GM12878 (cell line): Measurements from ENCODE around the gene ATP2A2. TPM values are rescaled to one million over a fixed set of nuclear protein-coding genes. Genes with fewer than 3 reads are reported as not detected.

Experiments
- ATAC-seq: fragments of 200-7000 bp; cut with Tn5 transposase; 3 replicates; pipeline ENCODE4 v1.9.1; 2020; ENCODE audit warnings: mild to moderate bottlenecking, moderate library complexity
- BruUV-seq: library from RNA; stranded (reverse); fragments of 400-500 nt; replicated peaks from 2 replicates; lab custom pipeline; 2021; lab: Mats Ljungman, UMichigan
- CTCF ChIA-PET: fragments of 300-600 bp; sonication (Branson Sonifier 250); formaldehyde crosslinking; extraction: SDS; loops from one replicate; lab custom pipeline; 2021; ENCODE audit warnings: inconsistent platforms; lab: Yijun Ruan, JAX
- POLR2A ChIA-PET: fragments of 350-600 bp; formaldehyde crosslinking; extraction: SDS; loops from one replicate; lab custom pipeline; 2021; ENCODE audit warnings: inconsistent platforms; lab: Charles Lee
- RAD21 ChIA-PET: fragments of 300-600 bp; sonication (Branson Sonifier 250); formaldehyde crosslinking; loops from one replicate; lab custom pipeline; 2023; ENCODE audit warnings: antibody characterized with exemption; ENCODE audit not compliant: unreplicated experiment; lab: Charles Lee
- SMC1A ChIA-PET: fragments of 300-600 bp; sonication (Branson Sonifier 250); formaldehyde crosslinking; loops from one replicate; lab custom pipeline; 2023; ENCODE audit not compliant: unreplicated experiment, uncharacterized antibody; lab: Charles Lee
- DNase-seq: peaks from one replicate; pipeline ENCODE4 v3.0.0-alpha.2; 2011; ENCODE audit warnings: low read depth, low spot score
- FAIRE-seq: peaks from 3 replicates; lab custom pipeline; 2011; peaks lifted over from hg19 to GRCh38; lab: Jason Lieb, UNC
- H2AFZ ChIP-seq: 2 replicates; pipeline ENCODE4 v1.6.0; 2011; ENCODE audit warnings: low read depth, low read length, control low read depth; ENCODE audit not compliant: control insufficient read depth
- H3K27ac ChIP-seq: 2 replicates; pipeline ENCODE4 v1.5.1; 2011; ENCODE audit warnings: control low read depth; ENCODE audit not compliant: control insufficient read depth, insufficient read depth
- H3K27me3 ChIP-seq, 2 experiments: replicated peaks in 1 of 2; 2 replicates each; pipeline versions ENCODE4 v1.6.0 to v1.6.1; 2011; ENCODE audit warnings: low read length in 1 of 2; ENCODE audit not compliant: control insufficient read depth in 2 of 2, insufficient read depth in 2 of 2
- H3K36me3 ChIP-seq, 2 experiments: 2 replicates each; pipeline ENCODE4 v1.5.1; 2011; ENCODE audit warnings: low read length in 1 of 2; ENCODE audit not compliant: control insufficient read depth in 2 of 2, insufficient read depth in 2 of 2
- H3K4me1 ChIP-seq: 2 replicates; pipeline ENCODE4 v1.6.1; 2011; ENCODE audit warnings: mild to moderate bottlenecking, low read length, moderate library complexity, mixed read lengths; ENCODE audit not compliant: control insufficient read depth, insufficient read depth
- H3K4me2 ChIP-seq: 2 replicates; pipeline ENCODE4 v1.6.0; 2011; ENCODE audit warnings: control low read depth; ENCODE audit not compliant: control insufficient read depth, insufficient read depth
- H3K4me3 ChIP-seq: fragments of 200-600 bp; sonication (generic); 2 replicates; pipeline ENCODE4 v1.5.1; 2016
- H3K79me2 ChIP-seq: 2 replicates; pipeline ENCODE4 v1.6.0; 2011; ENCODE audit warnings: low read length; ENCODE audit not compliant: control insufficient read depth, insufficient read depth
- H3K9ac ChIP-seq: 2 replicates; pipeline ENCODE4 v1.8.0; 2011; ENCODE audit warnings: low read length, control low read depth, mixed read lengths; ENCODE audit not compliant: control insufficient read depth, insufficient read depth
- H3K9me3 ChIP-seq: replicated peaks from 3 replicates; pipeline ENCODE4 v1.5.1; 2011; ENCODE audit warnings: mild to moderate bottlenecking, low read length; ENCODE audit not compliant: control insufficient read depth, insufficient read depth
- H4K20me1 ChIP-seq: 2 replicates; pipeline ENCODE4 v1.6.0; 2011; ENCODE audit not compliant: control insufficient read depth, insufficient read depth
- BCL11A ChIP-seq: IDR thresholded peaks from 2 replicates; pipeline ENCODE4 v1.6.1; 2011; ENCODE audit warnings: low read depth, low read length
- GATAD2B ChIP-seq: fragments of 450-650 bp; conservative IDR thresholded peaks from 2 replicates; pipeline ENCODE4 v1.6.1; 2017; ENCODE audit warnings: low read depth, mild to moderate bottlenecking, moderate library complexity
- JUND ChIP-seq: IDR thresholded peaks from 2 replicates; pipeline ENCODE4 v1.6.1; 2012; ENCODE audit warnings: low read depth, mild to moderate bottlenecking, low read length, improper control_type of control experiment, moderate library complexity
- MEF2B ChIP-seq: fragments of 450-650 bp; IDR thresholded peaks from 2 replicates; pipeline ENCODE4 v1.6.1; 2018; ENCODE audit warnings: mild to moderate bottlenecking, moderate library complexity; ENCODE audit not compliant: partially characterized antibody, poor library complexity, severe bottlenecking
- NR2C2 ChIP-seq: IDR thresholded peaks from 2 replicates; pipeline ENCODE4 v1.6.1; 2011; ENCODE audit warnings: borderline replicate concordance, low read depth; ENCODE audit not compliant: control insufficient read depth, insufficient read length
- POLR2AphosphoS5 ChIP-seq: IDR thresholded peaks from 2 replicates; pipeline ENCODE4 v1.6.1; 2011; ENCODE audit warnings: mild to moderate bottlenecking, low read length, inconsistent platforms
- POU2F2 ChIP-seq: IDR thresholded peaks from 3 replicates; pipeline ENCODE4 v1.6.1; 2011; ENCODE audit warnings: low read depth, mild to moderate bottlenecking, low read length, borderline replicate concordance
- RAD21 ChIP-seq: IDR thresholded peaks from 2 replicates; pipeline ENCODE4 v1.6.1; 2011; ENCODE audit warnings: mild to moderate bottlenecking, low read depth, low read length, moderate library complexity; ENCODE audit not compliant: insufficient read depth
- SP1 ChIP-seq: IDR thresholded peaks from one replicate; pipeline ENCODE4 v1.6.1; 2011; ENCODE audit warnings: low read depth, low read length
- SPI1 ChIP-seq: IDR thresholded peaks from 2 replicates; pipeline ENCODE4 v1.6.1; 2011; ENCODE audit warnings: low read depth, mild to moderate bottlenecking, low read length, moderate library complexity, borderline replicate concordance; ENCODE audit not compliant: insufficient read depth
- SREBF1 ChIP-seq: IDR thresholded peaks from 2 replicates; pipeline ENCODE4 v1.6.1; 2012; ENCODE audit warnings: mild to moderate bottlenecking, low read length
- STAT1 ChIP-seq: fragments of 450-650 bp; conservative IDR thresholded peaks from 2 replicates; pipeline ENCODE4 v1.6.1; 2014; ENCODE audit warnings: antibody characterized with exemption, mild to moderate bottlenecking
- TCF7 ChIP-seq: IDR thresholded peaks from 2 replicates; pipeline ENCODE4 v1.6.1; 2014; ENCODE audit warnings: antibody characterized with exemption, borderline replicate concordance
- YY1 ChIP-seq: IDR thresholded peaks from 2 replicates; pipeline ENCODE4 v1.6.1; 2011; ENCODE audit warnings: low read depth, mild to moderate bottlenecking, low read length
- ZNF274 ChIP-seq: IDR thresholded peaks from one replicate; pipeline ENCODE4 v1.8.0; 2011; ENCODE audit not compliant: insufficient read length, insufficient read depth
- WGBS: methylation state at CpG from one replicate; pipeline ENCODE4 v1.1.6; 2016; ENCODE audit warnings: low lambda C conversion rate; ENCODE audit not compliant: insufficient replicate concordance, insufficient coverage; ENCODE audit errors: missing lambda C conversion rate; 5-methylcytosine and 5-hydroxymethylcytosine counted together
- in situ Hi-C: fragments of 300-500 bp; cut with MboI; formaldehyde crosslinking; loops from 9 replicates; pipeline ENCODE4 v1.14.3; 2018; ENCODE audit warnings: mixed read lengths
- intact Hi-C: fragments of 100-400 bp; cut with micrococcal nuclease; formaldehyde crosslinking; loops from one replicate; pipeline ENCODE4 v1.14.2; 2022; ENCODE audit not compliant: unreplicated experiment
- polyA plus RNA-seq, 11 experiments: library from polyadenylated mRNA; depleted of rRNA in 4 of 11; unstranded in 6 of 11; stranded (reverse) in 5 of 11; fragments of >200 nt; fragmentation: Nextera tagmentation in 4 of 11; fragmentation: Illumina TruSeq in 1 of 11; extraction: Ambion mirVana in 4 of 11; extraction: Trizol in 1 of 11; gene quantifications; 1 replicate in 1 of 11; 2 replicates in 10 of 11; pipeline versions ENCODE4 v1.2.1 to v1.2.3, GENCODE V29; 2011 to 2016; ENCODE audit warnings: inconsistent platforms in 2 of 11, missing spikeins in 2 of 11, low read depth in 1 of 11
- total RNA-seq, 4 experiments: library from RNA; depleted of rRNA in 3 of 4; stranded (reverse); fragments of >200 nt in 3 of 4; fragmentation: Illumina TruSeq in 1 of 4; extraction: Trizol in 1 of 4; gene quantifications; 2 replicates each; pipeline versions ENCODE4 v1.2.1 to v1.2.3, GENCODE V29; 2013 to 2021
- TF ChIP-seq, protein P1 (sequence below), 3 experiments: IDR thresholded peaks in 2 of 3; conservative IDR thresholded peaks in 1 of 3; 2 replicates each; pipeline ENCODE4 v1.5.1; 2011; ENCODE audit warnings: low read depth in 3 of 3, low read length in 3 of 3, mild to moderate bottlenecking in 3 of 3, control low read depth in 2 of 3, moderate library complexity in 2 of 3, inconsistent platforms in 1 of 3, mixed read lengths in 1 of 3; ENCODE audit not compliant: control insufficient read depth in 2 of 3, insufficient read depth in 1 of 3; ENCODE audit errors: extremely low read depth in 1 of 3
- TF ChIP-seq, protein P2 (sequence below): IDR thresholded peaks from 2 replicates; pipeline ENCODE4 v1.6.1; 2012; ENCODE audit warnings: low read depth, low read length, improper control_type of control experiment
- TF ChIP-seq, protein P3 (sequence below): fragments of 450-650 bp; formaldehyde crosslinking; IDR thresholded peaks from 2 replicates; pipeline ENCODE4 v1.4.0; 2020; ENCODE audit warnings: mild to moderate bottlenecking, moderate library complexity

The ATP2A2 gene
- total and polyA plus RNA-seq, 10 of the 15 experiments (the other 5 are each of a cell fraction or from before 2014, with no cell fraction given), result 3.7 to 133 (median 34.4) TPM

GRCh38 chr12:110338754-110339153 lies 57.7 kb downstream of the ATP2A2 start:
- Histone ChIP-seq H3K4me2 (no peak overlapping the region), H3K27me3 (no peaks in the 10 kb centered on the region), H3K36me3 (peaks cover 56 to 69% of the 10 kb centered on the region in 2 experiments), H3K9ac (no peak overlapping the region), H3K27ac (no peak overlapping the region), H3K9me3 (no peaks in the 10 kb centered on the region), H2AFZ (no peak overlapping the region), H4K20me1 (no peaks in the 10 kb centered on the region), H3K4me1 (0 out of 2 replicates have a peak, but pooled peaks cover 4% of the 10 kb centered on the region), H3K79me2 (no peaks in the 10 kb centered on the region), H3K4me3 (no peak overlapping the region)
- ChIA-PET POLR2A (interaction anchor here (1.2 kb wide), 1 partner anchor 63 kb away, joined by 3 read pairs; no protein-coding TSS in a partner anchor), CTCF (interaction anchor here (0.7 kb wide), 1 partner anchor 8 kb away, joined by 3 read pairs; no protein-coding TSS in a partner anchor), RAD21 (interaction anchor here (1.0 kb wide), 1 partner anchor 57 kb away, joined by 3 read pairs; no protein-coding TSS in a partner anchor), SMC1A (interaction anchor here (1.3 to 1.6 kb wide), 4 partner anchors 10 to 117 kb away, joined by 4 read pairs; no protein-coding TSS in a partner anchor)
- in situ Hi-C loops, result no loop called here
- WGBS, result 14% methylated on average over 3 of the region's 3 CpGs
- intact Hi-C loops, result no loop called here
- ATAC-seq (peak; percentile 77), DNase-seq (no peak), FAIRE-seq (no peak)
- TF ChIP-seq, protein P1, sequence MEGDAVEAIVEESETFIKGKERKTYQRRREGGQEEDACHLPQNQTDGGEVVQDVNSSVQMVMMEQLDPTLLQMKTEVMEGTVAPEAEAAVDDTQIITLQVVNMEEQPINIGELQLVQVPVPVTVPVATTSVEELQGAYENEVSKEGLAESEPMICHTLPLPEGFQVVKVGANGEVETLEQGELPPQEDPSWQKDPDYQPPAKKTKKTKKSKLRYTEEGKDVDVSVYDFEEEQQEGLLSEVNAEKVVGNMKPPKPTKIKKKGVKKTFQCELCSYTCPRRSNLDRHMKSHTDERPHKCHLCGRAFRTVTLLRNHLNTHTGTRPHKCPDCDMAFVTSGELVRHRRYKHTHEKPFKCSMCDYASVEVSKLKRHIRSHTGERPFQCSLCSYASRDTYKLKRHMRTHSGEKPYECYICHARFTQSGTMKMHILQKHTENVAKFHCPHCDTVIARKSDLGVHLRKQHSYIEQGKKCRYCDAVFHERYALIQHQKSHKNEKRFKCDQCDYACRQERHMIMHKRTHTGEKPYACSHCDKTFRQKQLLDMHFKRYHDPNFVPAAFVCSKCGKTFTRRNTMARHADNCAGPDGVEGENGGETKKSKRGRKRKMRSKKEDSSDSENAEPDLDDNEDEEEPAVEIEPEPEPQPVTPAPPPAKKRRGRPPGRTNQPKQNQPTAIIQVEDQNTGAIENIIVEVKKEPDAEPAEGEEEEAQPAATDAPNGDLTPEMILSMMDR (IDR thresholded peaks at IDR 0.05 in 2 of 3, conservative IDR thresholded peaks at IDR 0.05 in 1 of 3; ENCODE audit: control insufficient read depth in 2 of 3, extremely low read depth in 1 of 3, insufficient read depth in 1 of 3, low read depth in 3 of 3, low read length in 3 of 3), result peak in 2 of 3 experiments; percentile 12 to 26; a peak in 3 of 6 replicates
- TF ChIP-seq JUND, result no peak
- TF ChIP-seq BCL11A, result no peak
- 0 out of 2 replicates have a peak, but pooled peaks have one; percentile 45 for TF ChIP-seq YY1
- no peak for TF ChIP-seq TCF7
- peak; percentile 48; the same call in 1 of the 2 replicates for TF ChIP-seq SPI1
- peak; percentile 67 for TF ChIP-seq MEF2B
- no peak for TF ChIP-seq GATAD2B
- TF ChIP-seq SREBF1, result no peak
- TF ChIP-seq, protein P2, sequence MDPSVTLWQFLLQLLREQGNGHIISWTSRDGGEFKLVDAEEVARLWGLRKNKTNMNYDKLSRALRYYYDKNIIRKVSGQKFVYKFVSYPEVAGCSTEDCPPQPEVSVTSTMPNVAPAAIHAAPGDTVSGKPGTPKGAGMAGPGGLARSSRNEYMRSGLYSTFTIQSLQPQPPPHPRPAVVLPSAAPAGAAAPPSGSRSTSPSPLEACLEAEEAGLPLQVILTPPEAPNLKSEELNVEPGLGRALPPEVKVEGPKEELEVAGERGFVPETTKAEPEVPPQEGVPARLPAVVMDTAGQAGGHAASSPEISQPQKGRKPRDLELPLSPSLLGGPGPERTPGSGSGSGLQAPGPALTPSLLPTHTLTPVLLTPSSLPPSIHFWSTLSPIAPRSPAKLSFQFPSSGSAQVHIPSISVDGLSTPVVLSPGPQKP, result no peak
- TF ChIP-seq NR2C2, result no peak
- TF ChIP-seq, protein P3, sequence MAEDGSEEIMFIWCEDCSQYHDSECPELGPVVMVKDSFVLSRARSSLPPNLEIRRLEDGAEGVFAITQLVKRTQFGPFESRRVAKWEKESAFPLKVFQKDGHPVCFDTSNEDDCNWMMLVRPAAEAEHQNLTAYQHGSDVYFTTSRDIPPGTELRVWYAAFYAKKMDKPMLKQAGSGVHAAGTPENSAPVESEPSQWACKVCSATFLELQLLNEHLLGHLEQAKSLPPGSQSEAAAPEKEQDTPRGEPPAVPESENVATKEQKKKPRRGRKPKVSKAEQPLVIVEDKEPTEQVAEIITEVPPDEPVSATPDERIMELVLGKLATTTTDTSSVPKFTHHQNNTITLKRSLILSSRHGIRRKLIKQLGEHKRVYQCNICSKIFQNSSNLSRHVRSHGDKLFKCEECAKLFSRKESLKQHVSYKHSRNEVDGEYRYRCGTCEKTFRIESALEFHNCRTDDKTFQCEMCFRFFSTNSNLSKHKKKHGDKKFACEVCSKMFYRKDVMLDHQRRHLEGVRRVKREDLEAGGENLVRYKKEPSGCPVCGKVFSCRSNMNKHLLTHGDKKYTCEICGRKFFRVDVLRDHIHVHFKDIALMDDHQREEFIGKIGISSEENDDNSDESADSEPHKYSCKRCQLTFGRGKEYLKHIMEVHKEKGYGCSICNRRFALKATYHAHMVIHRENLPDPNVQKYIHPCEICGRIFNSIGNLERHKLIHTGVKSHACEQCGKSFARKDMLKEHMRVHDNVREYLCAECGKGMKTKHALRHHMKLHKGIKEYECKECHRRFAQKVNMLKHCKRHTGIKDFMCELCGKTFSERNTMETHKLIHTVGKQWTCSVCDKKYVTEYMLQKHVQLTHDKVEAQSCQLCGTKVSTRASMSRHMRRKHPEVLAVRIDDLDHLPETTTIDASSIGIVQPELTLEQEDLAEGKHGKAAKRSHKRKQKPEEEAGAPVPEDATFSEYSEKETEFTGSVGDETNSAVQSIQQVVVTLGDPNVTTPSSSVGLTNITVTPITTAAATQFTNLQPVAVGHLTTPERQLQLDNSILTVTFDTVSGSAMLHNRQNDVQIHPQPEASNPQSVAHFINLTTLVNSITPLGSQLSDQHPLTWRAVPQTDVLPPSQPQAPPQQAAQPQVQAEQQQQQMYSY (CRISPR knock-in tag), result no peak
- peak; percentile 46; the same call in 1 of the 2 replicates for TF ChIP-seq RAD21
- no peak for TF ChIP-seq POLR2AphosphoS5
- no peak for TF ChIP-seq STAT1
- peak; percentile 83; the same call in 2 of the 3 replicates for TF ChIP-seq POU2F2
- TF ChIP-seq SP1, result no peak
- no peak for TF ChIP-seq ZNF274
- no TSS peak for BruUV-seq
